Testis (tissue), 2 donors: ENCODE results near the gene SEMA6A.

Source experiments
- POLR2A ChIP-seq: fragments of 450-650 bp; IDR thresholded peaks from one replicate; pipeline ENCODE4 v1.6.1; 2017; ENCODE audit warnings: antibody characterized with exemption, mild to moderate bottlenecking, moderate library complexity
- TF ChIP-seq, protein P1 (sequence below), 3 experiments: fragments of 450-650 bp in 2 of 3; fragments of 200-600 bp in 1 of 3; sonication (generic) in 1 of 3; IDR thresholded peaks; one replicate each; pipeline ENCODE4 v1.5.1; 2016 to 2019; ENCODE audit warnings: antibody characterized with exemption in 3 of 3, mild to moderate bottlenecking in 2 of 3, moderate library complexity in 1 of 3

DNA sequence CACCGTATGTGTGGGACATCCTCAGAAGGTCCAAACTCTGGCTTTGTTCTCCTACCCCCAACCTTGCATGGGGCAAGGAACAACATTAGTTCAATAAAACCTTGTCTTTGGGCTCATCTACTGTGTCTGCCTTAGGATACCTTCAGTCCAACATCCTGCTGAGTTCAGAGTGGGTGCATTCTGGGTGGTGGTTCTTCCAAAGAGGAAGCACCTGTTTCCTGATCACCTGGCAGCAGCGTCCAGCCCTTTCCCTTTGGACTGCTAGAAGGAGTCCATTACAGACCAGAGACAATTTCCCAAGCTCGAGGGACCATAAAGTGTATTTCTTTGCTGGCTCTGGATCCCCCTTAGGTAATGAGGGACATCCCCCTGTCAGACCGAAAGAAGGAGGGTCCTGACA is 154.1 kb downstream of the SEMA6A start:
- TF ChIP-seq, protein P1, sequence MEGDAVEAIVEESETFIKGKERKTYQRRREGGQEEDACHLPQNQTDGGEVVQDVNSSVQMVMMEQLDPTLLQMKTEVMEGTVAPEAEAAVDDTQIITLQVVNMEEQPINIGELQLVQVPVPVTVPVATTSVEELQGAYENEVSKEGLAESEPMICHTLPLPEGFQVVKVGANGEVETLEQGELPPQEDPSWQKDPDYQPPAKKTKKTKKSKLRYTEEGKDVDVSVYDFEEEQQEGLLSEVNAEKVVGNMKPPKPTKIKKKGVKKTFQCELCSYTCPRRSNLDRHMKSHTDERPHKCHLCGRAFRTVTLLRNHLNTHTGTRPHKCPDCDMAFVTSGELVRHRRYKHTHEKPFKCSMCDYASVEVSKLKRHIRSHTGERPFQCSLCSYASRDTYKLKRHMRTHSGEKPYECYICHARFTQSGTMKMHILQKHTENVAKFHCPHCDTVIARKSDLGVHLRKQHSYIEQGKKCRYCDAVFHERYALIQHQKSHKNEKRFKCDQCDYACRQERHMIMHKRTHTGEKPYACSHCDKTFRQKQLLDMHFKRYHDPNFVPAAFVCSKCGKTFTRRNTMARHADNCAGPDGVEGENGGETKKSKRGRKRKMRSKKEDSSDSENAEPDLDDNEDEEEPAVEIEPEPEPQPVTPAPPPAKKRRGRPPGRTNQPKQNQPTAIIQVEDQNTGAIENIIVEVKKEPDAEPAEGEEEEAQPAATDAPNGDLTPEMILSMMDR (IDR thresholded peaks at IDR 0.05) = no peak
- TF ChIP-seq POLR2A = no peak
